ENCODE results near the gene SPON2.

The SPON2 gene

DNA sequence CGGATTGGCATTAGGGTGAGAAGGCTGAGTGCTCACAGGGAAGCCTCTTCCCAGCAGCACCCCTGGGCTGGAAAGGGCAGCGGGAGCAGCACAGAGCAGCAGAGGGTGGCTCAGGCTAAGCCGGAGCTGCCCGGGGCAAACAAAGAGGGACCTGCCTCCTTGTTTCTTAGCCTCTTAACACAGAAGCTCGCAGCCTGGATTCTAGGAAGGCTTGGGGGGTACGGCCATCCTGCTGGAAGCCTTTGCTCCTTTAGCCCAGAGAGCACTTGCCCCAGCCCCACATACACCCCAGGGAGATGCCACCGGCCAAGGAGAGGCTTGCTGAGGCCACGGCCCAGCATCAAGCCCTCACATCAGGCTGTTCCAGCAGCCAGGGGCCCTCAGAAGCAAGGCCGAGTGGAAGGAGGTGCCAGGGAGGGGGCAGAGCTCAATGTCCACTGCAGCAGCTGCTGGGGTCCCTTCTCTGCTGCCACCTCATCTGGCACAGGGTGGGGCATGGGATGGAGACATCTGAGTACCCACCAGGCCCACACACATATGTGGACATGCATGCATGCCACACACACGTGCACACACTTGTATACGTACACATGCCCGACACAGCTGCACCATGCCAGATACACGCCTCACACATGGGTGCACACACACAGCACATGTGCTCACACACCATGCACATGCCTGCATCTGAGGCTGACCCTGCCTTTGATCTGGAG is 20.3 kb upstream of the SPON2 start:
- TF ChIP-seq, protein P1, sequence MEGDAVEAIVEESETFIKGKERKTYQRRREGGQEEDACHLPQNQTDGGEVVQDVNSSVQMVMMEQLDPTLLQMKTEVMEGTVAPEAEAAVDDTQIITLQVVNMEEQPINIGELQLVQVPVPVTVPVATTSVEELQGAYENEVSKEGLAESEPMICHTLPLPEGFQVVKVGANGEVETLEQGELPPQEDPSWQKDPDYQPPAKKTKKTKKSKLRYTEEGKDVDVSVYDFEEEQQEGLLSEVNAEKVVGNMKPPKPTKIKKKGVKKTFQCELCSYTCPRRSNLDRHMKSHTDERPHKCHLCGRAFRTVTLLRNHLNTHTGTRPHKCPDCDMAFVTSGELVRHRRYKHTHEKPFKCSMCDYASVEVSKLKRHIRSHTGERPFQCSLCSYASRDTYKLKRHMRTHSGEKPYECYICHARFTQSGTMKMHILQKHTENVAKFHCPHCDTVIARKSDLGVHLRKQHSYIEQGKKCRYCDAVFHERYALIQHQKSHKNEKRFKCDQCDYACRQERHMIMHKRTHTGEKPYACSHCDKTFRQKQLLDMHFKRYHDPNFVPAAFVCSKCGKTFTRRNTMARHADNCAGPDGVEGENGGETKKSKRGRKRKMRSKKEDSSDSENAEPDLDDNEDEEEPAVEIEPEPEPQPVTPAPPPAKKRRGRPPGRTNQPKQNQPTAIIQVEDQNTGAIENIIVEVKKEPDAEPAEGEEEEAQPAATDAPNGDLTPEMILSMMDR (IDR thresholded peaks at IDR 0.05; ENCODE audit: low read depth, low read length): no peak
- no peak overlapping the region for H3K4me3 ChIP-seq (ENCODE audit: low read depth, low read length)

- H3K4me3 ChIP-seq (ENCODE audit: low read depth, low read length): no peak overlapping the region
- TF ChIP-seq, protein P1 (IDR thresholded peaks at IDR 0.05; ENCODE audit: low read depth, low read length): no peak
Measured at GRCh38 chr4:1192091-1192492, 19.7 kb upstream of the SPON2 start.

- no peak overlapping the region for H3K4me3 ChIP-seq (ENCODE audit: low read depth, low read length)
- TF ChIP-seq, protein P1 (IDR thresholded peaks at IDR 0.05; ENCODE audit: low read depth, low read length): no peak
Measured at GRCh38 chr4:1191621-1192020, 19.2 kb upstream of the SPON2 start.

- H3K4me3 ChIP-seq (ENCODE audit: low read depth, low read length): no peak overlapping the region
- TF ChIP-seq, protein P1 (IDR thresholded peaks at IDR 0.05; ENCODE audit: low read depth, low read length): no peak
Measured at GRCh38 chr4:1187182-1187581, 14.8 kb upstream of the SPON2 start.

GRCh38 chr4:1183985-1184773 is 11.8 kb upstream of the SPON2 start:
- TF ChIP-seq, protein P1 (IDR thresholded peaks at IDR 0.05; ENCODE audit: low read depth, low read length): no peak
- peak overlapping the region; percentile 11; the same call in 1 of the 2 replicates for H3K4me3 ChIP-seq (ENCODE audit: low read depth, low read length)

DNA sequence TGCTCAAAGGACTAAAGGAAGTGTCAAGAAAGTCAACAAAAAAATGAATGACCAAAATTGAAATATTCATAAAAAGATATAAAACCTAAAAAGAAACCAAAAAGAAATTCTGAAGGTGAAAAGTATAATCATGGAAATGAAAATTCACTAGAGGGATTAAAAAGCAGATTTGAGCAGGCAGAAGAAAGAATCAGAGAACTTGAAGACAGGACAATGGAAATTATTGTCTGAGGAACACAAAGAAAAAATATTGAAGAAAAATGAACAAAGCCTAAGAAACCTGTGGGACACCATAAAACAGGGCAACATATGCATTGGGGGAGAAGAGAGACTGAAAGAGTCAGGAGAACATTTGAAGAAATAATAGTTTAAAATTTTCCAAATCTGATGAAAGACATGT is 9.9 kb upstream of the SPON2 start:
- TF ChIP-seq, protein P1 (IDR thresholded peaks at IDR 0.05; ENCODE audit: low read depth, low read length): no peak
- H3K4me3 ChIP-seq (ENCODE audit: low read depth, low read length): no peak overlapping the region

GRCh38 chr4:1180663-1181062 is 8.3 kb upstream of the SPON2 start:
- H3K4me3 ChIP-seq (ENCODE audit: low read depth, low read length): no peak overlapping the region
- TF ChIP-seq, protein P1 (IDR thresholded peaks at IDR 0.05; ENCODE audit: low read depth, low read length): no peak
